Right renal pelvis (tissue), 4 donors: ENCODE measurements around the gene AKAP13. TPM values are rescaled to one million over a fixed set of nuclear protein-coding genes. Genes with fewer than 3 reads are reported as not detected.
A peak's percentile ranks its signal among the peaks of the same experiment; 100 is the strongest.
"Not testable (repeated sequence)": the region's sequence is repeated elsewhere in the genome, so short reads cannot be mapped to it uniquely, and the experiment has no call there.

Experiments
- DNase-seq, 4 donors: peaks; one replicate each; pipeline ENCODE4 v3.0.0-alpha.2; 2013; ENCODE audit warnings: low read depth in 4 of 4, low spot score in 3 of 4, missing footprints in 1 of 4
- polyA plus RNA-seq, 4 donors: library from polyadenylated mRNA; unstranded; fragments of 120-200 nt; gene quantifications; one replicate each; pipeline ENCODE4 v1.2.1, GENCODE V29; 2013; ENCODE audit not compliant: insufficient read length in 4 of 4

The AKAP13 gene
- polyA plus RNA-seq, 4 donors = 78.8 to 89.4 (median 83.8) TPM

- no peak for DNase-seq
Observed at GRCh38 chr15:85792102-85792731, 411.8 kb downstream of the AKAP13 start.

- no peak for DNase-seq
Observed at GRCh38 chr15:85792912-85793590, 412.6 kb downstream of the AKAP13 start.

- DNase-seq = no peak
Observed at GRCh38 chr15:85793641-85794597, 413.5 kb downstream of the AKAP13 start.

- peak; percentile 80 to 90 (median 86) for DNase-seq
Observed at GRCh38 chr15:85794598-85795336, 414.4 kb downstream of the AKAP13 start, which contains the start of gene KLHL25. KLHL25 (minus strand) TSS chr15:85794925; CDS start chr15:85769810, 25,115 bp downstream.

GRCh38 chr15:85795337-85796305, 415.2 kb downstream of the AKAP13 start:
- no peak for DNase-seq

GRCh38 chr15:85796371-85796770, 416.0 kb downstream of the AKAP13 start:
- DNase-seq = not testable (repeated sequence)
